ENCODE measurements around the gene ZNF827. TPM values are rescaled to one million over a fixed set of nuclear protein-coding genes. Genes with fewer than 3 reads are reported as not detected.

The ZNF827 gene
- total and polyA plus RNA-seq, 9 of the 15 experiments (the other 6 are each of a cell fraction or from before 2014, with no cell fraction given), result 0.07 to 0.40 TPM; not detected in 7

GRCh38 chr4:145819101-145819852 lies 119.3 kb downstream of the ZNF827 start:
- DNase-seq (ENCODE audit: extremely low read depth in 1 of 4, low spot score in 3 of 4) (no peak), FAIRE-seq (no peak), ATAC-seq (no peak)
- no peaks in the 10 kb centered on the region for H3K79me2 ChIP-seq (ENCODE audit: control insufficient read depth, insufficient read depth, low read length)
- no peaks in the 10 kb centered on the region for H3K36me3 ChIP-seq (ENCODE audit: control insufficient read depth, insufficient read depth, low read length)
- peaks cover 2 to 8% of the 10 kb centered on the region in 2 experiments; a peak in 3 of 5 replicates for H3K27me3 ChIP-seq (ENCODE audit: control insufficient read depth in 2 of 2, insufficient read depth in 2 of 2, low read length in 2 of 2)
- no peak overlapping the region for H3K27ac ChIP-seq (ENCODE audit: extremely low read depth, low read depth, low read length)
- TF ChIP-seq BACH1 (tag; IDR thresholded peaks at IDR 0.05) (no peak), KLF13 (tag; IDR thresholded peaks at IDR 0.05; ENCODE audit: borderline replicate concordance, low read depth) (no peak), RNF2 (IDR thresholded peaks at IDR 0.05) (no peak), ATF6 (CRISPR knock-in tag; IDR thresholded peaks at IDR 0.05) (no peak), MCM7 (IDR thresholded peaks at IDR 0.05) (no peak), ZNF696 (CRISPR knock-in tag; conservative IDR thresholded peaks at IDR 0.05) (no peak), KLF1 (tag; IDR thresholded peaks at IDR 0.05) (no peak), EHMT2 (IDR thresholded peaks at IDR 0.05) (no peak), GMEB1 (CRISPR knock-in tag; IDR thresholded peaks at IDR 0.05) (no peak), ATF2 (CRISPR knock-in tag; IDR thresholded peaks at IDR 0.05) (no peak), ARID1B (IDR thresholded peaks at IDR 0.05) (no peak), ZC3H8 (IDR thresholded peaks at IDR 0.05) (no peak), GABPB1 (CRISPR knock-in tag; IDR thresholded peaks at IDR 0.05) (no peak)
- in situ Hi-C loops (cut with MboI) (no loop called here), intact Hi-C loops (cut with micrococcal nuclease) (no loop called here)
- no peaks in the 10 kb centered on the region for H4K20me1 ChIP-seq (replicated peaks; ENCODE audit: control insufficient read depth, insufficient read depth, low read length)
- H3K4me2 ChIP-seq (ENCODE audit: insufficient read depth, low read length), result no peak overlapping the region
- no peak overlapping the region for H3K4me3 ChIP-seq
- no peak overlapping the region for H2AFZ ChIP-seq (ENCODE audit: low read depth, low read length)
- H3K9me3 ChIP-seq (replicated peaks; ENCODE audit: control insufficient read depth, insufficient read depth, low read depth, low read length), result no peaks in the 10 kb centered on the region
- H3K9ac ChIP-seq (ENCODE audit: insufficient read depth in 1 of 2, low read depth in 2 of 2, low read length in 2 of 2), result no peak overlapping the region
- 2% methylated on average over 10 of the region's 10 CpGs for WGBS (ENCODE audit: insufficient coverage, low coverage, missing lambda C conversion rate)
- ChIA-PET POLR2A (interaction anchor here (0.7 kb wide), 1 partner anchor 708 kb away, joined by 4 read pairs; no protein-coding TSS in a partner anchor), CTCF (ENCODE audit: low intra/inter-chr PET ratio) (no interaction called here)
- H3K4me1 ChIP-seq (replicated peaks in 1 of 2; ENCODE audit: control insufficient read depth in 2 of 2, insufficient read depth in 2 of 2, low read length in 2 of 2), result no peaks in the 10 kb centered on the region
- no peaks in the 10 kb centered on the region for H3K9me1 ChIP-seq (ENCODE audit: control insufficient read depth, insufficient read depth, low read length)
- BruUV-seq (replicated peaks), result no TSS peak

Data from K562 (cell line).